Neural crest cell (in vitro differentiated cells): Measurements from ENCODE around the gene ST6GAL1. TPM values are rescaled to one million over a fixed set of nuclear protein-coding genes. Genes with fewer than 3 reads are reported as not detected.

Experiments used
- DNase-seq: peaks from one replicate; pipeline ENCODE4 v3.0.0; 2021; ENCODE audit warnings: low read depth, mixed read lengths, low spot score
- H3K27ac Mint-ChIP-seq: one replicate; pipeline ENCODE4 v1.8.0; 2021; ENCODE audit warnings: mild to moderate bottlenecking, mixed read lengths; ENCODE audit not compliant: unreplicated experiment
- H3K27me3 Mint-ChIP-seq: 2 replicates; pipeline ENCODE4 v1.8.0; 2021; ENCODE audit warnings: low read depth, mild to moderate bottlenecking, mixed read lengths
- H3K36me3 Mint-ChIP-seq: 2 replicates; pipeline ENCODE4 v1.8.0; 2021; ENCODE audit warnings: low read depth, mild to moderate bottlenecking, mixed read lengths
- H3K4me1 Mint-ChIP-seq: 2 replicates; pipeline ENCODE4 v1.8.0; 2021; ENCODE audit warnings: mixed read lengths
- H3K4me3 Mint-ChIP-seq: one replicate; pipeline ENCODE4 v1.8.0; 2021; ENCODE audit warnings: mild to moderate bottlenecking, mixed read lengths
- H3K9me3 Mint-ChIP-seq: 2 replicates; pipeline ENCODE4 v1.8.0; 2021; ENCODE audit warnings: mixed read lengths
- total RNA-seq: library from RNA; stranded (reverse); gene quantifications from 2 replicates; pipeline ENCODE4 v1.2.1, GENCODE V29; 2021
- TF ChIP-seq, protein P1 (sequence below): fragments of 200-600 bp; sonication (generic); conservative IDR thresholded peaks from 2 replicates; pipeline ENCODE4 v1.5.0; 2021; ENCODE audit warnings: antibody characterized with exemption, mild to moderate bottlenecking

ST6GAL1 gene
- total RNA-seq, 1 donor from 2014 or later = 32.6 TPM

DNA sequence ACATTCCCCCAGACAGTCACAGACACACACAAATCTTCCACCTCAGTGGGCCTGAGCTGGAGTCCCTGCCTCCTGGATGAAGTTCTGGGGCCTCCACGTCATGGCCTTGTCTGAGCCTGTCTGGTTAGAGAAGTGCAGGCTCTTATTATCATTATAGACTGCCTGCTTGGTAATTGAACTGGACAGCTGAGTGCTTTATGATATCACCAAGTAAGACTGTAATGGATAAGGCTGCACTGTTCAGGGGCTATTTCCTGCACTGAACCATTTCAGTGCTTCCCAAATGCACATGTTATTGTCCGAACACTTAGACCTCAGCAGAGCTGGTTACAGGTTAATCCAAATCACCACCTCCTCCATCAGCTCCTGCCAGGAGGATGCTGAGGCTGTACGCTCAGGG, 8.7 kb upstream of the ST6GAL1 start:
- Mint-ChIP-seq H3K9me3 (no peaks in the 10 kb centered on the region), H3K27ac (no peak overlapping the region), H3K4me1 (peaks cover 13% of the 10 kb centered on the region), H3K27me3 (no peaks in the 10 kb centered on the region), H3K4me3 (no peak overlapping the region), H3K36me3 (no peaks in the 10 kb centered on the region)
- TF ChIP-seq, protein P1, sequence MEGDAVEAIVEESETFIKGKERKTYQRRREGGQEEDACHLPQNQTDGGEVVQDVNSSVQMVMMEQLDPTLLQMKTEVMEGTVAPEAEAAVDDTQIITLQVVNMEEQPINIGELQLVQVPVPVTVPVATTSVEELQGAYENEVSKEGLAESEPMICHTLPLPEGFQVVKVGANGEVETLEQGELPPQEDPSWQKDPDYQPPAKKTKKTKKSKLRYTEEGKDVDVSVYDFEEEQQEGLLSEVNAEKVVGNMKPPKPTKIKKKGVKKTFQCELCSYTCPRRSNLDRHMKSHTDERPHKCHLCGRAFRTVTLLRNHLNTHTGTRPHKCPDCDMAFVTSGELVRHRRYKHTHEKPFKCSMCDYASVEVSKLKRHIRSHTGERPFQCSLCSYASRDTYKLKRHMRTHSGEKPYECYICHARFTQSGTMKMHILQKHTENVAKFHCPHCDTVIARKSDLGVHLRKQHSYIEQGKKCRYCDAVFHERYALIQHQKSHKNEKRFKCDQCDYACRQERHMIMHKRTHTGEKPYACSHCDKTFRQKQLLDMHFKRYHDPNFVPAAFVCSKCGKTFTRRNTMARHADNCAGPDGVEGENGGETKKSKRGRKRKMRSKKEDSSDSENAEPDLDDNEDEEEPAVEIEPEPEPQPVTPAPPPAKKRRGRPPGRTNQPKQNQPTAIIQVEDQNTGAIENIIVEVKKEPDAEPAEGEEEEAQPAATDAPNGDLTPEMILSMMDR = no peak
- no peak for DNase-seq

GRCh38 chr3:186922224-186922623, 8.1 kb upstream of the ST6GAL1 start:
- Mint-ChIP-seq H3K36me3 (no peaks in the 10 kb centered on the region), H3K9me3 (no peaks in the 10 kb centered on the region), H3K27ac (no peak overlapping the region), H3K27me3 (no peaks in the 10 kb centered on the region), H3K4me3 (no peak overlapping the region), H3K4me1 (peaks cover 13% of the 10 kb centered on the region)
- no peak for DNase-seq
- TF ChIP-seq, protein P1 = no peak

DNA sequence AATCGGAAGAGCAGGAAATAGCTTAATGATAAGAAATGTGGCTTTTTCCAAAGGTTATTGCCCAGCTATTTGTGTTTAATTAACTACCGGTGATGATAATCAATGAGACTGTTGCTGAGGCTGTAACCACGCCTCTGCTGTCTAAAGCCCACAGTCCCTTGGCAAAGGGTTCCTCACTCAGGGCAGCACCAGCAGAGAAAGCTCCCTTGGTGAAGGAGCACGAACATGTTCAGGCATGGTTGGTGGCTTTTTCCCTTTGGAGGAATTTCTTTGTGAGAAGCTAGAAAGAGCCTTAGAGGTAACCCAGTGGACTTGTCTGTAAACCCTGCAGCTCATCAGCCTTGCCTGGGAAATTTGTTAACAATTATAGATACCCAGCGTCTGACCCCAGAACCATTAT, 7.5 kb upstream of the ST6GAL1 start:
- Mint-ChIP-seq H3K27ac (no peak overlapping the region), H3K27me3 (no peaks in the 10 kb centered on the region), H3K4me1 (peaks cover 11% of the 10 kb centered on the region), H3K9me3 (no peaks in the 10 kb centered on the region), H3K36me3 (no peaks in the 10 kb centered on the region), H3K4me3 (no peak overlapping the region)
- no peak for DNase-seq
- TF ChIP-seq, protein P1 = no peak

DNA sequence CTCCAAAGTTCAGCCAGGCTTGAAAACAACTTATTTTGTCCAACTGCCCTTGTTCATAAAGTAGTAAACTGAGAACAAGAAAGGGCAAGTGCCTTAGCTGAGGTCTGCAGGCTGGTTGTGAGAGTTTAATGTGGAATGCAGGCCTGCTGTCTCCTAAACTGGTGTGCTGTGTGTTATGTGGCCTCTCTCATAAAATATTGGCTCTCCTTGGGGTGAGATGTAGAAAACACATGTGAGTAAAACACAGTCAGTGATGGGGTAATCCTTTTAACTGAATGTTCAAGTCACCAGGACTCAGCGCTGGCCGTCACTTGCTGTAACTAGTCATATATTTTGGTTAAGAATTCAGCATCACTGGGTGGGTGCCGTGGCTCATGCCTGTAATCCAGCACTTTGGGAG, 7.1 kb upstream of the ST6GAL1 start:
- Mint-ChIP-seq H3K4me1 (peaks cover 9% of the 10 kb centered on the region), H3K27me3 (no peaks in the 10 kb centered on the region), H3K36me3 (no peaks in the 10 kb centered on the region), H3K9me3 (no peaks in the 10 kb centered on the region), H3K4me3 (no peak overlapping the region), H3K27ac (no peak overlapping the region)
- TF ChIP-seq, protein P1 = no peak
- DNase-seq = no peak

DNA sequence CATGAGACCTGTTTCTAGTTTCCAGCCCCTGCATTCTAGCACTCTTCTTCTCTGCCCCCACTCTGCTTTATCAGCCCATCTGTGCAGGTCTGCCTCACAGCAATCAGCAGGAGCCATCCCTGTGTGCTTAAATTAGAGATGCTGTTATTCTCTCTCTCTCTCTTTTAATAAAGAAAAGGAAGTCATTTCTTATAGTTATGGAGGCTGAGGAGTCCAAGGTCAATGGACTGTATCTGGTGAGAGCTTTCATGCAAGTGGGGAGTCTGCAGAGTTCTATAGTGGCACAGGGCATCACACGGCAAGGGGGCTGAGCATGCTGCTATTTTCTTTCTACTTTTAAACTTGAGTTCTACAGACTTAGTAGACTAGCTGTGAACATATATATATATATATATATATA, 4.5 kb upstream of the ST6GAL1 start:
- H3K36me3 Mint-ChIP-seq = no peaks in the 10 kb centered on the region
- peaks cover 8% of the 10 kb centered on the region for H3K27me3 Mint-ChIP-seq
- H3K27ac Mint-ChIP-seq = no peak overlapping the region
- no peak for DNase-seq
- TF ChIP-seq, protein P1 = no peak
- no peaks in the 10 kb centered on the region for H3K9me3 Mint-ChIP-seq
- H3K4me3 Mint-ChIP-seq = no peak overlapping the region
- H3K4me1 Mint-ChIP-seq = peaks cover 18% of the 10 kb centered on the region

DNA sequence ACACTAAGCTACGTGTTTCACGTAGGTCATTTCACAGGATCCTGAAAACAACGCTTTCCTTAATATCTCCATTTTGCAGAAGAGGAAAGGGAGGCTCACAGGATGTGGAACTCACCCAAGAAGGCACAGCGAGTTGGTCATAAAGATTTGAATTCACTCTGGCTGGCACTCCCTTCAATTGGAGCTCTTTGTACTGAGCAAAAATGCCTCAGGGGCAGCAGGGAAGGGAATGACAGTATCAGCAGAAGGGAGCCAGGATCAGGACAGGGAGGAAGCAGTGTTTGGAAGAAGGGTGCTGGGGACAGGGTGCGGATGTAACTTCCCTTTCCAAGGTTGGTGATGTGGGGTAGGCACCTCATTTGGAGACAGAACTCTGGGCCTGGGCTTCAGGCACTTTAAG, 1.1 kb upstream of the ST6GAL1 start:
- H3K4me3 Mint-ChIP-seq = peak overlapping the region; percentile 98
- DNase-seq = no peak
- peaks cover 39% of the 10 kb centered on the region for H3K4me1 Mint-ChIP-seq
- TF ChIP-seq, protein P1 = no peak
- no peaks in the 10 kb centered on the region for H3K9me3 Mint-ChIP-seq
- peaks cover 7% of the 10 kb centered on the region for H3K36me3 Mint-ChIP-seq
- H3K27ac Mint-ChIP-seq = peak overlapping the region; percentile 66
- peaks cover 31% of the 10 kb centered on the region for H3K27me3 Mint-ChIP-seq
